Measurements from ENCODE around the gene SYNE2.
"Not testable (repeated sequence)": the region's sequence is repeated elsewhere in the genome, so short reads cannot be mapped to it uniquely, and the experiment has no call there.

Gene SYNE2

DNA sequence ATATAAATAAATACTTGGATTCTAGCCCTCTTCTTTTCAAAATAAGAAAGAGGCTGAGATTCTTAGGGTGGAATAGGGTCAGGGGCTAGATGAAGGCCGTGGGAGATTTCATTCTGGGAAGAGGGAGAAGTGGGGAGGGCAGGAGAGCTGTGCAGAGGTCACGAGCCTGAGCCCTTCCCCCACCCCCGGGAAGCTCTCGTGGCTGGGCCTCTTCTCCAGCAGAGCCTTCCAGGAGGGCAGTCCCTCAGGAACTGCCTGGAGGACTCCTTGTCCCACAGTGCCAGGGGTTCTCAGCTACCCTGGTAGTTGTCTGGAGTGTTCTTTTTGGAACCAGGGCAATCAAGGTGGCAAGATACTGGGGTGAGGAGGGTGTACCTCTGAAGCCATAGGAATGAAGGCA lies 347.4 kb downstream of the SYNE2 start:
- Mint-ChIP-seq H3K36me3 (peaks cover 37% of the 10 kb centered on the region), H3K9me3 (no peaks in the 10 kb centered on the region), H3K27me3 (no peaks in the 10 kb centered on the region), H3K4me3 (no peak overlapping the region), H3K27ac (no peak overlapping the region), H3K4me1 (peaks cover 19% of the 10 kb centered on the region)
- DNase-seq: no peak
- CTCF ChIA-PET: interaction anchor here (1.1 kb wide), 1 partner anchor 14 kb away, joined by 3 read pairs; no protein-coding TSS in a partner anchor

GRCh38 chr14:64201296-64201695 lies 348.5 kb downstream of the SYNE2 start:
- no peak for DNase-seq
- Mint-ChIP-seq H3K4me3 (no peak overlapping the region), H3K4me1 (peaks cover 8% of the 10 kb centered on the region), H3K27ac (no peak overlapping the region), H3K9me3 (no peaks in the 10 kb centered on the region), H3K36me3 (peaks cover 38% of the 10 kb centered on the region), H3K27me3 (no peaks in the 10 kb centered on the region)
- CTCF ChIA-PET: no interaction called here

DNA sequence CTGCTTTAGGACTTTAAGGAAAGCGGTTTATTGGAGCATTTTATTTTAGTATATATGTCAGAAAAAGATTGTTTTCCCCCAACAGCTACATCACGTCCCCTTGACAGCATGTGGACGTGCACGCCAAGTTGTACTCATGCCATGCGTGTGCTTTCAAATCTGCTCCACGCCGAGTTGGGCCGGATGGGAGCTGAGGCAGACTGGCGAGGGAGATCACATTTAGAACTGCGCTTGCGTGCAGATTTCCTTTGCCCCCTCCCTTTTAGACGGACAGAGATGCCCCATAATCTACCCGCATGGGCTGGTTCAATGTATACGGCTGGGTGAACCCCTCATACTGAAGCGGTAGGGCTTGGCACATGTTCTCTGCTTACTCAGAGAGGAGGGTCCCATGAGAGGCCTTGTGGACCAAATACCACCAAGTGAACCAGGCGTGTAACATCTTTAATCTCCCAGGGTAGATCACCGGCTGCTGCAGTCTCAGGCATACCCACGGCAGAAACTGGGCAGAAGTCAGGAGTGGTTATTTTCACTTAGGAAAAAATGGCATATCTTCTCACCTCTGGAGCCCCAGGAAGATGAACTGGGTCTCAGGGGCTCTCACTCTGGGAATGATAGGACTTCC lies 349.2 kb downstream of the SYNE2 start:
- H3K4me1 Mint-ChIP-seq: peaks cover 2% of the 10 kb centered on the region
- H3K9me3 Mint-ChIP-seq: no peaks in the 10 kb centered on the region
- H3K36me3 Mint-ChIP-seq: peaks cover 40% of the 10 kb centered on the region
- H3K4me3 Mint-ChIP-seq: no peak overlapping the region
- H3K27ac Mint-ChIP-seq: peak overlapping the region; percentile 8
- CTCF ChIA-PET: interaction anchor here (1.4 kb wide), 1 partner anchor 25 kb away, joined by 4 read pairs; no protein-coding TSS in a partner anchor
- no peak for DNase-seq
- H3K27me3 Mint-ChIP-seq: no peaks in the 10 kb centered on the region

GRCh38 chr14:64202716-64203115 lies 349.9 kb downstream of the SYNE2 start:
- DNase-seq: no peak
- H3K9me3 Mint-ChIP-seq: no peaks in the 10 kb centered on the region
- H3K4me1 Mint-ChIP-seq: no peaks in the 10 kb centered on the region
- H3K27ac Mint-ChIP-seq: no peak overlapping the region
- CTCF ChIA-PET: interaction anchor here (0.6 to 1.4 kb wide), 2 partner anchors 25 to 494 kb away, joined by 3 to 4 read pairs; no protein-coding TSS in a partner anchor
- peaks cover 35% of the 10 kb centered on the region for H3K36me3 Mint-ChIP-seq
- no peaks in the 10 kb centered on the region for H3K27me3 Mint-ChIP-seq
- no peak overlapping the region for H3K4me3 Mint-ChIP-seq

DNA sequence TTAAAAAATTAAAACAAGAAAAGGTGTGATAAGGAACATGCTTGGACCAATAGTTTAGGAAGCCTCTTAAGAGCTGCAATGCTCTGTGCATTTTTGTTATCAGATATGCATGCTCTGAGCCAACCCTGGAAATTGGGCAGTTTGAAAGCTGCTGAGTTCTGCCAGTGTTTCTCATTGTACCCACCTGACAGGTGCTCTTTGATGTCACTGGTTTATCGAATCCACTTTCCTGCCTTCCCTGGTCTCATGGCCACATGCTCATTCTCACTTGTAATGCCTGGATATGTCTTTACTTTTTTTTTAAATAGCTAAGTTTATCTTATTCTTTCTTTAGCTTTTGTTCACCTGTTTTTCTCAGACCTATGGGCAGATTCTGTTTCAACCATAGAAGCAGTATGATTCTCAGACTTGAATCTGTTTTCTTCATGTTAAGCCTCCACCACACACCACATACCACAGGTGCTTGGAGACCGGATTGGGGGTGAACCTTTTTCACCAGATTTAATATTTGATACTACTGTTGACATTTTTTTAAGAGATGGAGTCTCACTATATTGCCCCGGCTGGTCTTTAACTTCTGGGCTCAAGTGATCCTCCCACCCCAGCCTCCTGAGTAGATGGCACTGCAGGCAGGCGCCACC lies 350.7 kb downstream of the SYNE2 start:
- H3K27ac Mint-ChIP-seq: no peak overlapping the region
- no peak for DNase-seq
- no peaks in the 10 kb centered on the region for H3K9me3 Mint-ChIP-seq
- no peak overlapping the region for H3K4me3 Mint-ChIP-seq
- CTCF ChIA-PET: interaction anchor here (0.6 to 1.4 kb wide), 2 partner anchors 26 to 495 kb away, joined by 3 to 4 read pairs; no protein-coding TSS in a partner anchor
- no peaks in the 10 kb centered on the region for H3K4me1 Mint-ChIP-seq
- H3K36me3 Mint-ChIP-seq: peaks cover 38% of the 10 kb centered on the region
- H3K27me3 Mint-ChIP-seq: no peaks in the 10 kb centered on the region

- CTCF ChIA-PET: no interaction called here
- Mint-ChIP-seq H3K27me3 (no peaks in the 10 kb centered on the region), H3K27ac (peak overlapping the region; percentile 55), H3K9me3 (no peaks in the 10 kb centered on the region), H3K36me3 (peaks cover 65% of the 10 kb centered on the region), H3K4me3 (no peak overlapping the region), H3K4me1 (peaks cover 3% of the 10 kb centered on the region)
- no peak for DNase-seq
Measured at GRCh38 chr14:64208261-64208660, 355.5 kb downstream of the SYNE2 start.

GRCh38 chr14:64208981-64209380 lies 356.2 kb downstream of the SYNE2 start:
- CTCF ChIA-PET: no interaction called here
- Mint-ChIP-seq H3K36me3 (peaks cover 64% of the 10 kb centered on the region), H3K27ac (peak overlapping the region; percentile 55), H3K27me3 (no peaks in the 10 kb centered on the region), H3K9me3 (no peaks in the 10 kb centered on the region), H3K4me3 (no peak overlapping the region), H3K4me1 (peaks cover 3% of the 10 kb centered on the region)
- no peak for DNase-seq

DNA sequence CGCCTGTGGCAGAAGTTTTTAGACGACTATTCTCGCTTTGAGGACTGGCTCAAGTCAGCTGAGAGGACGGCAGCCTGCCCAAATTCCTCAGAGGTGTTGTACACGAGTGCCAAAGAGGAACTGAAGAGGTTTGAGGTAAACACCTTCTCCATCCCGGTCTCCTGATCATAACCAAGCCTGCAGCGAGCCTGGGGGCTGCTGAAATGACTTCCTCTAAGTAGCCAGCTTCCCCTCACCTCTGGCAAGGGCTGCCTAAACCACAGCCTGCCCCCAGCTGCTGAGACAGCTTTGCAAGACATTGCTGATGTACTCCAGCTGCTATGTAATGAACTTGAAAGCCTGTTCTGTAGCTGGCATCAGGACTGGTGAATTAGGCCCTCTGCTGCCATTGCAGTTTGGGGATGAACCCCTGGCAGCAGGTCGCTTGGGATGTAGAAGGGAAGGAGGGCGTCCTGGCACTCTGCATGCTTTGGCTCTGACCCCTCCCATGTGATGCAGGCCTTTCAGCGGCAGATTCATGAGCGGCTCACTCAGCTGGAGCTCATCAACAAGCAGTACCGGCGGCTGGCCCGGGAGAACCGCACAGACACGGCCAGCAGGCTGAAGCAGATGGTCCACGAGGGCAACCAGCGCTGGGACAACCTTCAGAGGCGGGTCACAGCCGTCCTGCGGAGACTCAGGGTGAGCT lies 356.8 kb downstream of the SYNE2 start:
- CTCF ChIA-PET: no interaction called here
- no peak for DNase-seq
- H3K36me3 Mint-ChIP-seq: peaks cover 65% of the 10 kb centered on the region
- no peak overlapping the region for H3K27ac Mint-ChIP-seq
- no peak overlapping the region for H3K4me3 Mint-ChIP-seq
- H3K9me3 Mint-ChIP-seq: no peaks in the 10 kb centered on the region
- H3K27me3 Mint-ChIP-seq: no peaks in the 10 kb centered on the region
- H3K4me1 Mint-ChIP-seq: peaks cover 3% of the 10 kb centered on the region

- Mint-ChIP-seq H3K9me3 (no peaks in the 10 kb centered on the region), H3K4me3 (no peak overlapping the region), H3K27me3 (no peaks in the 10 kb centered on the region), H3K27ac (peak overlapping the region; percentile 11), H3K4me1 (peaks cover 3% of the 10 kb centered on the region), H3K36me3 (peaks cover 67% of the 10 kb centered on the region)
- no peak for DNase-seq
- CTCF ChIA-PET: no interaction called here
Measured at GRCh38 chr14:64210216-64210615, 357.4 kb downstream of the SYNE2 start.

GRCh38 chr14:64210912-64211311 lies 358.1 kb downstream of the SYNE2 start:
- peaks cover 72% of the 10 kb centered on the region for H3K36me3 Mint-ChIP-seq

GRCh38 chr14:64212666-64213065 lies 359.9 kb downstream of the SYNE2 start:
- Mint-ChIP-seq H3K9me3 (no peaks in the 10 kb centered on the region), H3K4me1 (peaks cover 3% of the 10 kb centered on the region), H3K4me3 (no peak overlapping the region), H3K27ac (no peak overlapping the region), H3K27me3 (no peaks in the 10 kb centered on the region), H3K36me3 (peaks cover 81% of the 10 kb centered on the region)
- DNase-seq: no peak
- CTCF ChIA-PET: no interaction called here

More at GRCh38 chr14:64210912-64211311, 358.1 kb downstream of the SYNE2 start:
- H3K27ac Mint-ChIP-seq: peak overlapping the region; percentile 11
- DNase-seq, H3K4me1 Mint-ChIP-seq, H3K4me3 Mint-ChIP-seq, H3K9me3 Mint-ChIP-seq, H3K27me3 Mint-ChIP-seq, CTCF ChIA-PET: not testable (repeated sequence)

DNA sequence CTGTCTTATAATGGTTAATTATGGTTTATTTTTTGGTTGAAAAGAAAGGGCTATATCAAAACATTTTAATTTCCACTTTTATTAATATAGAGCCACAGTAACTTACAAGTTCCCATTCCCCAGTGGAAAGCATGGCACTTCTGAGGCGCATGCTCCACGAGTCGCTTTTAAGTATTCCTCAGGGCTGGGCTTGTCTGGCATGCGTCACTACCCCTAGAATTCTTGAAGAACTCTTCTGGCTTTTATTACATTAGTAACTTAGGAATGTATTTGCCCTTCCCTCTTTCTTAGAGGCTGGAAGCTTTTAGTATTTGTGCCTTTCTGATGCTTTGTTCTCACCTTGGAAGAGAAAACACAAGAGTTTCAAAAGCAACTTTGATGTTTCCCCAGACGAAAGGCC lies 360.3 kb downstream of the SYNE2 start:
- DNase-seq: no peak
- no peaks in the 10 kb centered on the region for H3K27me3 Mint-ChIP-seq
- H3K4me1 Mint-ChIP-seq: peaks cover 3% of the 10 kb centered on the region
- no peak overlapping the region for H3K4me3 Mint-ChIP-seq
- H3K27ac Mint-ChIP-seq: no peak overlapping the region
- H3K9me3 Mint-ChIP-seq: no peaks in the 10 kb centered on the region
- H3K36me3 Mint-ChIP-seq: peaks cover 81% of the 10 kb centered on the region
- CTCF ChIA-PET: interaction anchor here (1.2 kb wide), 1 partner anchor 13 kb away, joined by 3 read pairs; no protein-coding TSS in a partner anchor

DNA sequence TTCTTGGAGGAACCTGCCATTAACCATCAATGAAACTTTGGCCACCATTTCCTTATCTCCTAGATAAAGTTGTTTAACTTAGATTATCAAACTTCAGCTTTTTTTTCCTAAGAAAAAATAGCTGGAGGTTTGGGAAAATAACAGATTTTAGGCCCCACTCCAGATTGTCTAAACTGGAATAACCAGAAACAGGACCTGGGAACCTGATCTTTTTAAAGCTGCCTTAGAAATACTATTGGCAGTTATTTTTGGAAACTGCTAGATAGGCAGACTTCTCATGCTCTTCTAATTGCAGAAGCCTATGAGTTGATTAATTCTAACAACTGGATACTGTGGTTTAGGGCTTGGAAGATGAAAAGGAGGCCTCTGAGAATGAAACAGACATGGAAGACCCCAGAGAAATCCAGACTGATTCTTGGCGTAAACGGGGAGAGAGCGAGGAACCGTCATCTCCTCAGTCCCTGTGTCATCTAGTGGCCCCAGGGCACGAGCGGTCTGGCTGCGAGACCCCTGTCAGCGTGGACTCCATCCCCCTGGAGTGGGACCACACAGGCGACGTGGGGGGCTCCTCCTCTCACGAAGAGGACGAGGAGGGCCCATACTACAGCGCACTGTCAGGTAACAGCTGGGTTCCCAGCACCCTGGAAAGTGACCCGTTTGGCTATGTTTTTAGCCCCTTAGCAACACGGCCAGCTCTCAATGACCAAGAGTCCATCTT lies 361.2 kb downstream of the SYNE2 start:
- Mint-ChIP-seq H3K36me3 (peaks cover 81% of the 10 kb centered on the region), H3K9me3 (no peaks in the 10 kb centered on the region), H3K27me3 (no peaks in the 10 kb centered on the region), H3K4me1 (peaks cover 3% of the 10 kb centered on the region), H3K27ac (no peak overlapping the region), H3K4me3 (no peak overlapping the region)
- DNase-seq: no peak
- CTCF ChIA-PET: interaction anchor here (1.2 kb wide), 1 partner anchor 14 kb away, joined by 3 read pairs; no protein-coding TSS in a partner anchor

- Mint-ChIP-seq H3K36me3 (peaks cover 79% of the 10 kb centered on the region), H3K27me3 (no peaks in the 10 kb centered on the region), H3K4me1 (peaks cover 3% of the 10 kb centered on the region), H3K27ac (no peak overlapping the region), H3K4me3 (no peak overlapping the region), H3K9me3 (no peaks in the 10 kb centered on the region)
- DNase-seq: no peak
- CTCF ChIA-PET: no interaction called here
Measured at GRCh38 chr14:64215274-64215673, 362.5 kb downstream of the SYNE2 start.

Data from activated naive CD4-positive, alpha-beta T cell treated with anti-CD3 and anti-CD28 coated beads, Interleukin-2, amount 10 ng/mL, durations not matched to agents 7 days and 5 days (primary cell).